ENCODE data around the gene CBFA2T3.

DNA sequence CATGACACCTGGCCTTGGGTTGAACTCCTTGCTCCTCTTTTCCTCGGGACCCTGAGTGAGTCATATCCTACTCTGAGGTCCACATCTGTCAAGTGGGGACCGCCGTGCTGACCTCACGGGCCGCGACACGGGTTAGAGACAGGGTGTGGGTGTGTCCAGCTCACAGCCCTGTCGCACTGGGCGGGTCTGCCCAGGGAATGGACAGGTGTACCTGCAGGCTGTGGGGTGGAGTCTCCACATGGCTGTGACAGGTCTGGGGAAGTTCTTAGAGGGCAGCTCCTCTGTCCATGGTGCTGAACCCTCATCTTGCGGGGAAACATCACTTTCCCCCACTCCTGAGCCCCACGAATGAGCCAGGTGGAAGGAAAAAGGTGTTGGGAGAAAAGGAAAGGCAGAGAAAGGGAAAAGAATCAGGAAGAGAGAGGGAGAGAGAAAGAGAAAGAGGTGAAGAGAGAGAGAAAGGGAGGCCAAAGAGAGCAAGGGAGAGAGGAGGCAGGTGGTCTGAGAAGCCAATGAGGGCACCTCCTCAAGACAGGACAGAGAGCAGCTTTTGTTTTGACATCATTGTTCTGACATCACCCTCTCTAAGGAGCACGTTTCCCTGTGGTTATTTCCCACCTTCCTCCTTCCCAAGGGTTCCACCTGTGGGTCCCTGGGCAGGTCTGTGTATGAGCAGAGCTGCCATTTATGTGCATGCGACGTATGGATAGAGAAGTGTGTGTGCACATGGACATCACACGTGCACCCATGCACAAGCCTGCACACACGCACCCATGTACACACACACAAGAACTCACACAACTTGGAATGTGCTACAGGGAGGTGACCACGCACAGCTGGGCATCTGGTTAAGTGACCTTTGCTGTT lies 32.6 kb upstream of the CBFA2T3 start:
- TF ChIP-seq, protein P1, sequence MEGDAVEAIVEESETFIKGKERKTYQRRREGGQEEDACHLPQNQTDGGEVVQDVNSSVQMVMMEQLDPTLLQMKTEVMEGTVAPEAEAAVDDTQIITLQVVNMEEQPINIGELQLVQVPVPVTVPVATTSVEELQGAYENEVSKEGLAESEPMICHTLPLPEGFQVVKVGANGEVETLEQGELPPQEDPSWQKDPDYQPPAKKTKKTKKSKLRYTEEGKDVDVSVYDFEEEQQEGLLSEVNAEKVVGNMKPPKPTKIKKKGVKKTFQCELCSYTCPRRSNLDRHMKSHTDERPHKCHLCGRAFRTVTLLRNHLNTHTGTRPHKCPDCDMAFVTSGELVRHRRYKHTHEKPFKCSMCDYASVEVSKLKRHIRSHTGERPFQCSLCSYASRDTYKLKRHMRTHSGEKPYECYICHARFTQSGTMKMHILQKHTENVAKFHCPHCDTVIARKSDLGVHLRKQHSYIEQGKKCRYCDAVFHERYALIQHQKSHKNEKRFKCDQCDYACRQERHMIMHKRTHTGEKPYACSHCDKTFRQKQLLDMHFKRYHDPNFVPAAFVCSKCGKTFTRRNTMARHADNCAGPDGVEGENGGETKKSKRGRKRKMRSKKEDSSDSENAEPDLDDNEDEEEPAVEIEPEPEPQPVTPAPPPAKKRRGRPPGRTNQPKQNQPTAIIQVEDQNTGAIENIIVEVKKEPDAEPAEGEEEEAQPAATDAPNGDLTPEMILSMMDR (IDR thresholded peaks at IDR 0.05; ENCODE audit: low read depth, low read length), result no peak
- TF ChIP-seq EZH2phosphoT487 (IDR thresholded peaks at IDR 0.05; ENCODE audit: low read depth), result no peak
